OCI-LY3 (cell line): ENCODE results near the gene TMEM171.

Experiments used
- CTCF ChIP-seq: fragments of 200-600, 300-600 bp; sonication (generic); IDR thresholded peaks from 2 replicates; pipeline ENCODE4 v1.5.1; 2014; ENCODE audit warnings: antibody characterized with exemption, low read length, low read depth
- EZH2phosphoT487 ChIP-seq: fragments of 200-600 bp; shearing (Covaris generic); IDR thresholded peaks from 2 replicates; pipeline ENCODE4 v1.6.1; 2018; ENCODE audit warnings: antibody characterized with exemption, mixed run types, low read depth

GRCh38 chr5:73142035-73142434 is 21.7 kb downstream of the TMEM171 start:
- TF ChIP-seq CTCF, result no peak
- TF ChIP-seq EZH2phosphoT487, result no peak
